HEK293 (cell line): ENCODE data around the gene PHACTR1.

Experiments used
- CTCF ChIP-seq: fragments of 450-650 bp; formaldehyde crosslinking; IDR thresholded peaks from 2 replicates; pipeline ENCODE4 v1.5.1; 2016; ENCODE audit warnings: missing biosample characterization, missing genetic modification characterization
- RBAK ChIP-seq: fragments of 450-650 bp; formaldehyde crosslinking; IDR thresholded peaks from 2 replicates; pipeline ENCODE4 v1.5.1; 2016; ENCODE audit warnings: missing biosample characterization, missing genetic modification characterization
- REST ChIP-seq: fragments of 450-650 bp; formaldehyde crosslinking; IDR thresholded peaks from 2 replicates; pipeline ENCODE4 v1.5.1; 2016; ENCODE audit warnings: missing biosample characterization, missing genetic modification characterization
- ZBTB8A ChIP-seq: fragments of 450-650 bp; formaldehyde crosslinking; IDR thresholded peaks from 2 replicates; pipeline ENCODE4 v1.5.1; 2016; ENCODE audit warnings: missing biosample characterization, missing genetic modification characterization
- ZFP41 ChIP-seq: fragments of 450-650 bp; formaldehyde crosslinking; IDR thresholded peaks from 2 replicates; pipeline ENCODE4 v1.5.1; 2016; ENCODE audit warnings: missing biosample characterization, missing genetic modification characterization, borderline replicate concordance
- ZNF24 ChIP-seq: fragments of 450-650 bp; formaldehyde crosslinking; IDR thresholded peaks from 2 replicates; pipeline ENCODE4 v1.5.1; 2016; ENCODE audit warnings: missing biosample characterization, missing genetic modification characterization
- ZNF449 ChIP-seq: fragments of 450-650 bp; formaldehyde crosslinking; IDR thresholded peaks from 2 replicates; pipeline ENCODE4 v1.5.1; 2017; ENCODE audit warnings: missing biosample characterization, mild to moderate bottlenecking, missing genetic modification characterization, moderate library complexity
- ZNF473 ChIP-seq: fragments of 450-650 bp; formaldehyde crosslinking; IDR thresholded peaks from 2 replicates; pipeline ENCODE4 v1.5.1; 2017; ENCODE audit warnings: missing biosample characterization, missing genetic modification characterization
- ZNF530 ChIP-seq: fragments of 450-650 bp; formaldehyde crosslinking; IDR thresholded peaks from 2 replicates; pipeline ENCODE4 v1.5.1; 2016; ENCODE audit warnings: low read depth, missing biosample characterization, missing genetic modification characterization
- ZNF549 ChIP-seq: fragments of 450-650 bp; IDR thresholded peaks from 2 replicates; pipeline ENCODE4 v1.5.1; 2018; ENCODE audit warnings: missing biosample characterization, missing genetic modification characterization, mild to moderate bottlenecking, inconsistent platforms, moderate library complexity

- TF ChIP-seq CTCF (tag by site-specific recombination), result no peak; the same call in 1 of the 2 replicates
- TF ChIP-seq ZNF473 (tag by site-specific recombination), result no peak
- no peak for TF ChIP-seq REST (tag by site-specific recombination)
- no peak for TF ChIP-seq ZNF549
- TF ChIP-seq ZFP41 (tag by site-specific recombination), result no peak
- TF ChIP-seq ZNF530 (tag by site-specific recombination), result no peak
- TF ChIP-seq RBAK (tag by site-specific recombination), result no peak
- TF ChIP-seq ZNF24 (tag by site-specific recombination), result no peak
- TF ChIP-seq ZNF449 (tag by site-specific recombination), result no peak
- 0 out of 2 replicates have a peak, but pooled peaks have one; percentile 9 for TF ChIP-seq ZBTB8A (tag by site-specific recombination)
Observed at GRCh38 chr6:13248994-13249393, 532.4 kb downstream of the PHACTR1 start.
